ENCODE results near the gene RYR3.

GRCh38 chr15:33778852-33779251 is 468.1 kb downstream of the RYR3 start:
- no peak for TF ChIP-seq ZSCAN29 (CRISPR knock-in tag; conservative IDR thresholded peaks at IDR 0.05)
- TF ChIP-seq, protein P1, sequence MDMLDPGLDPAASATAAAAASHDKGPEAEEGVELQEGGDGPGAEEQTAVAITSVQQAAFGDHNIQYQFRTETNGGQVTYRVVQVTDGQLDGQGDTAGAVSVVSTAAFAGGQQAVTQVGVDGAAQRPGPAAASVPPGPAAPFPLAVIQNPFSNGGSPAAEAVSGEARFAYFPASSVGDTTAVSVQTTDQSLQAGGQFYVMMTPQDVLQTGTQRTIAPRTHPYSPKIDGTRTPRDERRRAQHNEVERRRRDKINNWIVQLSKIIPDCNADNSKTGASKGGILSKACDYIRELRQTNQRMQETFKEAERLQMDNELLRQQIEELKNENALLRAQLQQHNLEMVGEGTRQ (IDR thresholded peaks at IDR 0.05; ENCODE audit: low read depth, low read length), result no peak
- TF ChIP-seq, protein P1 (CRISPR knock-in tag; IDR thresholded peaks at IDR 0.05; ENCODE audit: borderline replicate concordance), result no peak

Data from HepG2 (cell line).